ENCODE measurements around the gene SLC9C2.

GRCh38 chr1:173635116-173635515 is 32.2 kb upstream of the SLC9C2 start, which contains the start of gene TEX50:
- TF ChIP-seq EZH2phosphoT487 (IDR thresholded peaks at IDR 0.05; ENCODE audit: insufficient read depth, low read depth) (no peak), EZH2 (IDR thresholded peaks at IDR 0.05; ENCODE audit: insufficient read depth, poor library complexity, severe bottlenecking) (no peak)

Data from GM23248 (cell line).